GM19455 (cell line): ENCODE results near the gene PRRC2C.
"Not testable (repeated sequence)": the region's sequence is repeated elsewhere in the genome, so short reads cannot be mapped to it uniquely, and the experiment has no call there.

ENCODE experiments used
- ATAC-seq: cut with Tn5 transposase; IDR thresholded peaks from one replicate; pipeline ENCODE4 v1.9.1; 2021; ENCODE audit not compliant: unreplicated experiment

PRRC2C gene

GRCh38 chr1:171582589-171582988 lies 97.3 kb downstream of the PRRC2C start:
- no peak for ATAC-seq

- no peak for ATAC-seq
These were observed 98.4 kb downstream of the PRRC2C start for GRCh38 chr1:171583591-171584201.

DNA sequence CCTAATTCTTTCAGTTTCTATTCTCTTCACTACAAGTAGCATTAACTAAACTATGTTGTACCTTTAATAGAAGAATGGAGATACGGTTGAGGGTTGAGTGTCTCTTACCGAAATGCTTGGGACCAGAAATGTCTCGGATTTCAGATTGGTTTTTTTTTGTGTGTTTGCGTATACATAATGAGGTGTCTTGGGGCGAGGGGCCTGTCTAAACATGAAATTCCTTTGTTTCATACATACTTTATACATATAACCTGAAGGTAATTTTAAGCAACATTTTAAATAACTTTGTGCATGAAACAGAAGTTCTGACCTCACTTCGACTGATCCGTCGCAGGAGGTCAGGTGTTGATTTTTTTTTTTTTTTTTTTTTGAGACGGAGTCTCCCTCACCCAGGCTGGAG lies 100.4 kb downstream of the PRRC2C start:
- no peak for ATAC-seq

DNA sequence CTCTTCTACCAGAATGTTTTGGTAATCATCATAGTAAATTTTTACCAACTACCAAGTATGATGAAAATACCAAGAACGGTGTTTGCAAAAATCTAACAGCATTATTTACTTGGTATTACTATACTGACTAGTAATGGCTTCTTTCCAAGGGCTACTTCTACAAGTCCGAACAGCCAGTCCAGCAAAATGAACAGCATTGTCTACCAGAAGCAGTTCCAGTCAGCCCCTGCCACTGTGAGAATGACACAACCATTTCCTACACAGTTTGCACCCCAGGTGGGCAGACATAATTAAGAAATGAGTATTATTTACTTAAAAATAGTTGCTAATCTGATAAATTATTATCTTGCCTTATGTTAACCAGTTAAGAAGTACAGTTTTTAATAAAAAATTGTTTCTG lies 102.9 kb downstream of the PRRC2C start:
- no peak for ATAC-seq

DNA sequence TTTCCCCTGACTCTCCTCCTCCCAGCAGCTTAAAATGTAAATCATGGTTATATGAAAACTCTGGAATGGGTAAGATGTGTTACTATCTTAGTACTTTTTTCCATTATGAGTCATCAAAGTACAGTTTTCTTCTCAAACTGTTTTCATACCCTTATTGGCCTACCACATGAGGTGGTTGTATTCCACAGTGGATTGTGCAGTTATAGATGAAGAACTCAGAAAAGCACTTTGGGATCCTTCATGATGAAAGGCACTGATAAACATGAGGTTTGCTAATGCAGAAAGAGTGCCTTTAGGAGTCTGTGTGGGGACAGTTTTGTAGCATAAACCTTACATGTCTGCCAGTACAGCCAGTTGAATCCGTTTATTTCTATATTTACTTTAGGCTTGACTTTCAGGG lies 104.7 kb downstream of the PRRC2C start:
- no peak for ATAC-seq

DNA sequence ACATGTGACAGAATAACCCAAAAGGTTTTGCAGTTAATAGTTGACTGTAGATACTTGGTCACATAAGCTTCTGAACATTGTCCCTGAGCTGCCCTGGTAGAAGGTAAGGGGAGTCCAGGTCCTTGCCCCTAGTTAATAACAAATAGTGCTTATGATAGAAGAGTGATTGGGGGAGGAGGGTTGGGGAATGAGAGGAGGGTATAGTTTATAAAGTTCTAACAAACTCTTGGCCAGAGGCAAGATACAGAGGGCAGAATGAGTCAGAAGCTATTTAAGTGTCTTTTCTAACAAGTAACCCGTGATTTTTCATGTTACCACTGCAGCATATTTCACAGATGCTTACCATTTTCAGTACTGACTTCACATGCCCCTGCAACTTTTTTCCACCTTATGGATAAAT lies 110.0 kb downstream of the PRRC2C start:
- no peak for ATAC-seq

DNA sequence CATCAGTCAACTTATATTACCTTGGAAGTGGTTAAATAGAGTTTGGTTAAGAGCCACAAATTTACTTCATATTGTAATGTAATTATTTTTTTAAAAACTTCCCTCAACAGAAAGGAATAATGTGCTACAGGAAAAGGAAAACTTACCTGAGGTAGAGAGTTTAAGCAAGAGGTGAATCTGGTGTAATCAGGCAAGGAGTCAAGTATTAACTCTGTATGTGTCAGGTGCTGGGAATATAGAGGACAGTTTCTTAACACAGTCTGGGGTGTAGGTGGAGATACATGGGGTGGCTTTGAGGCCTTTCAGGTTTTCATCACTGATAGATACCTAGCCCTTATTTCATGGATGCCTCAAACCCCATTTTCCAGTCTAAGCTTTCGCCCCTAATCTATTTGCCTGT lies 110.8 kb downstream of the PRRC2C start:
- ATAC-seq, result no peak

DNA sequence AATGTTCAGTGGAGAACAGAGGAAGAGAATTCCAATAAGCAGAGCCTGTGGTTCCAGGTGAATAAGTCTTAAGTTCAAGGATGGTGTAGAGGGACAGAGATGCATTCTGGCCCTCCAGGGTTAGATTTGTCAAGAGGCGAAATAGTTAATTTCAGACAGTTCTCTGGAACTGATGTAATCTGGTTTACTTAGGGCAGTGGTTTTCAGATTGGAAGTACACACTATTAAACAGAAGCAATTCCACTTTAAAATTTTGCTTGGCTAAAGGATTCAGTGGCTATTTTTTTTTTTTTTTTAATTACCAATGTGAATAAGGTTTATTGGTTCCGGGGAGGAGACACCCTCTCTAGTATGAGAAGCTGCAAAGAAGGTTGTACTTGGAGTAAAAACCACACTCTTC lies 111.4 kb downstream of the PRRC2C start:
- ATAC-seq, result no peak

DNA sequence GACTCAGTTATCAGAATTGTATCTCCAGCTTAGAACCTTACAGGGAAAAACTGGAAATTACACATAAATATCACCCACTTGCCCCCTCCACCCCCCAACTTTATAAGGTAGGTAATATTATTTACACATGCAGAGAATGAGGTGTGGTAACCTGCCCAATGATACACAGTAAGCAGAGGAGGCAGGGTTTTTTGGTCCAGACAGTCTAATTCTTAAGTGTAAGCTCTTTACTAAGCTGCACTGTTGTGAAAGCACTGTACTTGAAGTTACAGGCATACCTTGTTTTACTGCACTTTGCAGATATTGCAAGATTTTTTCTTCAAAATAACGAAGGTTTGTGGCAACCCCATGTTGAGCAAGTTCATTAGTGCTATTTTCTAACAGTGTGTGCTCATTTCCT lies 111.9 kb downstream of the PRRC2C start:
- ATAC-seq, result no peak

DNA sequence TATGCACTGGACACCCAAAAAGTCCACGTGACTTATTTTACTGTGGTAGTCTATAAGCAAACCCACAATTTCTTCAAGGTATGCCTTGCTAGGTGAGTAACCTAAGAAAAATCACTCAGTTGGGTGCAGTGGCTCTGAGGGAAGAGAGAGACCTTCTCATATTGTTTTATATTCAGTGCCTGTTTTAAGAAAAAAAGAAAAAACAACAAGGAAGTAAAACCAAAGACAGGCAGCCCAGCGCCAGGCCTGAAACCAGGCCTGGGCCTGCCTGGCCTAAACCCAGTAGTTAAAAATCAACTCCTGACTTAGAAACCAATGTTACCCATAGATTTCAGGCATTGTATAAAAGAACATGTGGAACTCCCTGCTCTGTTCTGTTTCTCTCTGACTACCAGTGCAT lies 115.0 kb downstream of the PRRC2C start:
- not testable (repeated sequence) for ATAC-seq

DNA sequence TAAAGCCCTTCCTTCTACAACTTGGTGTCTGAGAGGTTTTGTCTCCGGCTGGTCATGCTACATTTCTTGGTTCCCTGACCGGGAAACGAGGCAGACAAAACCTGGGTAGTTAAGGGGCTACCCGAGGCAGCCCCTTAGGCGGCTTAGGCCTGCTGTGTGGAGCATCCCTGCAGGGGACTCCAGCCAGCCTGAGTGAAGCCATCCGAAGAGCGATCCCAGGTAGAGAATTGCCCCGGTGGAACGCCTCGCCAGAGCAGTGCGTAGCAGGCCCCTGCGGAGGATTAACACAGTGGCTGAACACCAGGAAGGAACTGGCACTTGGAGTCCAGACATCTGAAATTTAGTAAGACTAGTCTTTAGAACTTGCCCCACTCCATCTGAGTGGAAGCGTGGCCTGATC lies 115.5 kb downstream of the PRRC2C start:
- no peak for ATAC-seq

- ATAC-seq, result not testable (repeated sequence)
These were observed 117.7 kb downstream of the PRRC2C start for GRCh38 chr1:171603042-171603441.

DNA sequence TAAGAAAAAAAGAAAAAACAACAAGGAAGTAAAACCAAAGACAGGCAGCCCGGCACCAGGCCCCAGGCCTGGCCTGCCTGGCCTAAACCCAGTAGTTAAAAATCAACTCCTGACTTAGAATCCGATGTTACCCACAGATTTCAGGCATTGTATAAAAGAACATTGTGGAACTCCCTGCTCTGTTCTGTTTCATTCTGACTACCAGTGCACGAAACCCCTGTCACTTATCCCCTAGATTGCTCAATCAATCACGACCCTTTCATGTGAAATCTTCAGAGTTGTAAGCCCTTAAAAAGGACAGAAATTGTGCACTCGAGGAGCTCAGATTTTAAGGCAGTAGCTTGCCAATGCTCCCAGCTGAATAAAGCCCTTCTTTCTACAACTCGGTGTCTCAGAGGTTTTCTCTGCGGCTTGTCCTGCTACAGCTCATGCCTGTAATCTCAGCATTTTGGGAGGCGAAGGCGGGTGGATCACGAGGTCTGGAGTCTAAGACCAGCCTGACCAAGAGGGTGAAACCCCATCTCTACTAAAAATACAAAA lies 121.1 kb downstream of the PRRC2C start:
- no peak for ATAC-seq

DNA sequence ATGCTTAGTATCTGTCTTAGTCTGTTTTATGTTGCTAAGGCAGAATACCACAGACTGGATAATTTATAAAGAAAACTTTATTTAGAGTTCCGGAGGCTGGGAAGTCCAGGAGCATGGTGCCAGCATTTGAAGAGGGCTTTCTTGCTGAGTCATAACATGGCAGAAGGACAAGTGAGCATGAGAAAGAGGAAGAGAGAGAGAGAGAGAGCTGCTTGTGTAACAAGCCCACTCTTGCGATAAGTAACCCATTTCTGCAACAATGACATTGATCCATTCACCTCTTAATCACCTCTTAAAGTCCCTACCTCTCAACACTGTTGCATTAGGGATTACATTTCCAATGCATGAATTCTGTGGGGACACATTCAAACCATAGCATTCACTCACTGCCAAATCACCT lies 125.1 kb downstream of the PRRC2C start:
- ATAC-seq, result no peak

GRCh38 chr1:171611306-171611705 lies 126.0 kb downstream of the PRRC2C start:
- no peak for ATAC-seq

GRCh38 chr1:171613282-171613681 lies 128.0 kb downstream of the PRRC2C start:
- ATAC-seq, result no peak

DNA sequence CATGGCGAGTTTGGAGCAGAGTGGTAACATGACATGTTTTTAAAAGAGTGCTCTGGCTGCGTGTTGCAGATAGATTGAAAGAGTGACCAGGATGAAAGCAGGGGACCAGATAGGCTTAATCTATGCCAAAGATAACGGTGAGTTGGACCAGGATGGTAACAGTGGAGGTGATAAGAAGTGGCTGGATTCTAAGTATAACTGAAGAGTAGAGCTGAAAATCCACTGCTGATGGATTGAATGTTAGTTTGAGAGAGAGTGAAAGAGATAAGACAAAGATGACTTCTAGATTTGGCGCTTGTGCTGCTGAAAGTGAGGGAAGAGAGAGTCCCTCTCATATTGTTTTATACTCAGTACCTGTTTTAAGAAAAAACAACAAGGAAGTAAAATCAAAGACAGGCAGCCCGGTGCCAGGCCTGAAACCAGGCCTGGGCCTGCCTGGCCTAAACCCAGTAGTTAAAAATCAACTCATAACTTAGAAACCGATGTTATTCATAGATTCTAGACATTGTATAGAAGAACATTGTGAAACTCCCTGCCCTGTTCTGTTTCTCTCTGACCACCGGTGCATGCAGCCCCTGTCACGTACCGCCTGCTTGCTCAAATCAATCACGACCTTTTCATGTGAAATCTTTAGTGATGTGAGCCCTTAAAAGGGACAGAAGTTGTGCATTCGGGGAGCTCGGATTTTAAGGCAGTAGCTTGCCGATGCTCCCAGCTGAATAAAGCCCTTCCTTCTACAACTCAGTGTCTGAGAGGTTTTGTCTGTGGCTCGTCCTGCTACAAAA lies 130.0 kb downstream of the PRRC2C start:
- ATAC-seq, result not testable (repeated sequence)

DNA sequence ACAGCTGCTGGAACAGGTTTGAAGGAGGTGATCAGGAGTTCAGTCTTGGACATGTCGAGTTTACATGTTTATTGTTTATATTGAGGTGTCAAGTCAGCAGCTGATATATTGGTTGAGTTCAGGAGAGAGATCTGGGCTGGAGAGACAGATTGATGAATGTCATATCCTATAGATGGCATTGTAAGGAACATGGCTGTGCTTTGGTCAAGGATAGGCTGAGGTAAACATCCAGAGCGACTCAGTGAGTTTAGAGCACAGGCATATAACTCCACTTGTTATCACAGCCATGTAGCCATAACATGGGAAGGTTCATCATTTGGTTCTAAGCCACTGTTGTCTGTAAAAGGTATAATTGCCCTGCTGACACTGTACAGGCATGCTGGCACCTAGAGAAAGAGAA lies 131.3 kb downstream of the PRRC2C start:
- ATAC-seq, result no peak

DNA sequence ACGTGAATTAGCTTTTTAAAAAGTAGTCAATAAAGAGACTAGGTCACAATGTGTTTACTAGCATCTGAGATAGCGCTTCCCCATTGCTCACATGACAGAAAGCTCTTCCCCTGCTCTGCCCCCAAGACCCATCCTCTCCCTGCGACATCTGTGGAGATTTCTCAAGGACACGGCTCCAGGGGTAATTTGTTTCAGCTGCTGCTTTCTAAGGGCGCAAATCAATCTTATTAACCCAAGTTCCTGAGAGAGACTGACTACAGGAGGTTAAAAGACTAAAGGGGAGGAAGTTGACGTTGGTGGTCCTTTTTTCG lies 136.8 kb downstream of the PRRC2C start, which contains the start of gene MYOCOS:
Gene MYOCOS, plus strand, starts transcription at position 92 of the 311 bp plus-strand sequence. CDS start 1,641 bp downstream, outside the sequence.
- no peak for ATAC-seq

DNA sequence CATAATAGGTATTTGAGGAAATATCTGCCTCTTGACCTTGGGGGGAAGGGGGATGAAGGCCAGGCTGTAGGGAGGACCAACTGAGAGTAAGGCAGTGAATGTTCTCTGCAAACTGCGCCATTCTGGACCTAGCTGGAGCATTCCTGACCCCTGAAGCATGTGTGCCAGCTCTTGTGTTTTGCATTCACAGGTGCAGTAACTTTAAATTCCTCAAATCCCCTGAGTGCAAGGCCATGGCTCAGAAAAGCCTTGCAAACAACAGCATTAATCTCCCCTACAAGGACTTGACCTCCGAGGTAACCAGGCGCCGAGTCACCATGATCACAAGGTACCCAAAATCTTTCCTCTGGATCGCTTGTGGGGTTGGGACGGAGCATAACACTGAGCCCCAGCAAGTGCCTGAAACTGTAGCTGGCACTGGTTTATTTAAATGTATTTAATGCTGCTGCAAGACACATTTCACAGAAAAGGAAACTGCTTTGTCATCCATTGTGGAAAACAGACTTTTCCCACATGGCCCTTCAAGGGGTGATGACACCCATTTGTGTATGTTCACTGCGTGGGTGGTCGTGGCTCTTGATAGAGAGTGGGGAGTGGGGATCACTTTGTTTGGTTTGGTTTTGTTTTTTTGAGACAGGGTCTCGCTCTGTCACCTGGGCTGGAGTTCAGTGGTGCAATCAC lies 138.5 kb downstream of the PRRC2C start:
- ATAC-seq, result no peak

DNA sequence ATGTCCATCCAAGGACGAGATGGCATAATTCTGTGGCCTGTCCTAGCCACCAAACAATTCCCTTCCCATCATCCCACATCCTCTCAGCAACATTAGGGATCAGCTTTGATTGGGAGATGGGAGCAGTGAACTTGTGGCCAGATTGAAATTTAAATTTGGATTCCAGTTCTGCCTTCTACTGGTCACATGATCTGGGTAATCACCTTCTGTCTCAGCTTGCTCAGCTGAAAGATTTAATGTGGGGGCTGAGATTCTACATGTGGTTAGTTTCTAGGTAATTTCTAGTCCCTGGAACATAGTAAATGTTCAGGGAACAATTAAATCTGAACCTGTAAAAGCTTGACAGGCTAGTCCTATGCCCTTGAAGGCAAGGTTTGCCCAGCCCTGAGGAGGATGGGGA lies 139.9 kb downstream of the PRRC2C start:
- no peak for ATAC-seq

DNA sequence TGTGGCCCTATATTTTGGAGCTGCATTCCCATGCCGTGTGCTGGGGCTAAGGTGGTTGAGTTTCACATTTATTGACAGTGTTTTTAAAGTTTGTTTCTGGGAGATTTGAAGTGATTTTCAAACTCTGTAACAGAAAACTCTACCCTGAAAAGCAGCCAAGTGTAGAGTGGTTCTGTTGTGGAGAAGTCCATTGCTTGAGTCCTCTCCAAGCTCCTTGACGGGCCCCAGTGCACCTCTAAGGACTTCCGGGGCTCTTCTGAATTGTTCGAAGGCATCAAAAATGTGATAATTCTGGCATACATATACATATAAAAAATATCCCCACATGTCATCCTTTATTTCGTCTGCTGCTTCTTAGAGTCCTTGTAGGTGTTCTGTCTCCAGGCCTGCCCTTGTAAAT lies 141.7 kb downstream of the PRRC2C start:
- ATAC-seq, result no peak
